ENCODE measurements around the gene MX2.

- TF ChIP-seq POLR2A (IDR thresholded peaks at IDR 0.05; ENCODE audit: low read length) (no peak), GATA1 (IDR thresholded peaks at IDR 0.05; ENCODE audit: low read depth, low read length) (no peak)
Observed at GRCh38 chr21:41349619-41350390, 12.0 kb upstream of the MX2 start.

All from erythroblast (primary cell).